ENCODE measurements around the gene CENPL. TPM values are rescaled to one million over a fixed set of nuclear protein-coding genes. Genes with fewer than 3 reads are reported as not detected.

Gene CENPL
- total RNA-seq, 1 experiment from 2014 or later = 59.6 TPM

DNA sequence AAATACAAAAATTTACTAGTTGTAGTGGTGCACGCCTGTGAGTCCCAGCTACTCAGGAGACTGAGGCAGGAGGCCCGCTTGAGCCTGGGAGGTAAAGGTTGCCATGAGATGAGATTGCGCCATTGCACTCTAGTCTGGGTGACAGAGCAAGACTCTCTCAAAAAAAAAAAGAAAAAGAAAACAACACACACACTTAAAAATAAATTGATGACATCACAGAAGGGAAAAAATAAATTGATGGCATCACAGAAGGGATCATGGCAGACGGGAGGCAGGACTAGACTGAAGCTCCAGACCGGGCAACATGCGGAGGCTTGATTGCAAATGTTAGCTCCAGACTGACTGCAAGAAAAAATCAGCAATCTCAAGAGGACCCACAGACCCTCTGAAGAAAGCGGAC is 66.6 kb downstream of the CENPL start:
- no peak for DNase-seq (ENCODE audit: low read depth)

DNA sequence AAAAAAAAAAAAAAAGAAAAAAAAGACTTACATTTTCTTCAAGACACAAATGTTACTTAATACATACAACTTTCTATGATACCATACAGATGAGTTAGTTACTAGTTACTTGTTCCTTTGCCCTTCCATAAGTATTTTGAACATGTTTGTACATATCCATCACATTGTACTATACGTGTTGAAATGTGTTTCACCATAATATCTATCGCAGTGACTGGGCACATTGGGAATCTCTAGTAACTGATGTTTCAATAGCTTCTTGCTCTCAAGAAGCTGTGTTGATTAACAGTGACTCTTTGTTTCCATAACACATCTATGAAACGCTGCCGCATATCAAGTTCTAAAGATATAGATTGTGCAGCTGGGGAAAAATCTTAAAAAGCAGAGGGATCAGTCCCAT is 67.0 kb downstream of the CENPL start:
- no peak for DNase-seq (ENCODE audit: low read depth)

DNA sequence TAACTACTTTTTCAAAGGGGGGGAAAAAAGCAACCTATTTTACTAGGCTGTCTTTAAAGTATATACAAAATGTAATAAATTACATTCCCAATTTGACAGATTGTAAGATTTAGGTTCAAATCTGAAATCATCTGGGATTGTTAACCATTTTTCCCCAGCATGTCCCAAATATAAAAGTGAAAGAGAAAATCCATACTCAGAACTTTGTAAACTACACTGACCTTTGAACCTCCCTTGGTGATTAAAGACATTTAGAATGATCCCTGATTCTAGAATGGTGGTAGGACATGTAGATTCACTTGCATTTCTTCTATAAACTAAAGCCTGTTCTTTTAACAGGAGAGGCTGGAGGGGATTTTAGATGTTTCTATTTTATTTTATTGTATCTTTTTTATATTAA is 70.9 kb downstream of the CENPL start:
- no peak for DNase-seq (ENCODE audit: low read depth)

Other genes starting within 250 kb of the CENPL start
- gene SLC9C2, start 221.8 kb downstream of the CENPL start, total RNA-seq (2014; rRNA removed; shearing (Covaris generic)) = not detected in 2 replicates
- gene TEX50, start 189.5 kb downstream of the CENPL start, total RNA-seq (2014; rRNA removed; shearing (Covaris generic)) = not detected in 2 replicates
- 1.2 and 3.2 TPM in 2 replicates for gene ANKRD45, start 155.0 kb downstream of the CENPL start, total RNA-seq (2014; rRNA removed; shearing (Covaris generic))
- gene KLHL20, start 109.9 kb downstream of the CENPL start, total RNA-seq (2014; rRNA removed; shearing (Covaris generic)) = 21.8 and 22.4 TPM in 2 replicates
- gene DARS2, start 210 bp downstream of the CENPL start, total RNA-seq (2014; rRNA removed; shearing (Covaris generic)) = 28.3 and 33.6 TPM in 2 replicates
- gene GAS5, start 43.1 kb upstream of the CENPL start, total RNA-seq (2014; rRNA removed; shearing (Covaris generic)) = 118 and 128 TPM in 2 replicates
- gene ZBTB37, start 43.5 kb upstream of the CENPL start, total RNA-seq (2014; rRNA removed; shearing (Covaris generic)) = 4.1 and 4.8 TPM in 2 replicates
- gene SERPINC1, start 92.4 kb upstream of the CENPL start, total RNA-seq (2014; rRNA removed; shearing (Covaris generic)) = 0.07 TPM in 1 of 2 replicates, not detected in the other
- gene RC3H1, start 197.5 kb upstream of the CENPL start, total RNA-seq (2014; rRNA removed; shearing (Covaris generic)) = 10.3 and 13.1 TPM in 2 replicates

All from M059J (cell line).